GM12801 (cell line): ENCODE results near the gene ZNF614.

Experiments
- CTCF ChIP-seq: IDR thresholded peaks from one replicate; pipeline ENCODE4 v1.5.1; 2011; ENCODE audit warnings: control low read depth; ENCODE audit not compliant: insufficient read length; ENCODE audit errors: extremely low read depth

Gene ZNF614

GRCh38 chr19:52028027-52028779 lies at the start of gene ZNF614:
ZNF614 (minus strand) TSS chr19:52028379; CDS start chr19:52025745, 2,634 bp downstream.
- no peak for TF ChIP-seq CTCF

- no peak for TF ChIP-seq CTCF
These were observed 42.3 kb upstream of the ZNF614 start for GRCh38 chr19:52070496-52070895.

- TF ChIP-seq CTCF, result no peak
These were observed 41.5 kb upstream of the ZNF614 start for GRCh38 chr19:52069653-52070052.

GRCh38 chr19:52066258-52066863 lies 38.2 kb upstream of the ZNF614 start:
- TF ChIP-seq CTCF, result no peak

- TF ChIP-seq CTCF, result no peak
These were observed 37.2 kb upstream of the ZNF614 start for GRCh38 chr19:52065399-52065798.

- no peak for TF ChIP-seq CTCF
These were observed 20.6 kb upstream of the ZNF614 start, which contains the start of gene ZNF432 for GRCh38 chr19:52048555-52049501. ZNF432 (minus strand) TSS chr19:52048838; CDS start chr19:52046868, 1,970 bp downstream.

- TF ChIP-seq CTCF, result no peak
These were observed 11.0 kb upstream of the ZNF614 start for GRCh38 chr19:52039169-52039568.
